ENCODE measurements around the gene BABAM2.
"Not testable (repeated sequence)": the region's sequence is repeated elsewhere in the genome, so short reads cannot be mapped to it uniquely, and the experiment has no call there.

Gene BABAM2

DNA sequence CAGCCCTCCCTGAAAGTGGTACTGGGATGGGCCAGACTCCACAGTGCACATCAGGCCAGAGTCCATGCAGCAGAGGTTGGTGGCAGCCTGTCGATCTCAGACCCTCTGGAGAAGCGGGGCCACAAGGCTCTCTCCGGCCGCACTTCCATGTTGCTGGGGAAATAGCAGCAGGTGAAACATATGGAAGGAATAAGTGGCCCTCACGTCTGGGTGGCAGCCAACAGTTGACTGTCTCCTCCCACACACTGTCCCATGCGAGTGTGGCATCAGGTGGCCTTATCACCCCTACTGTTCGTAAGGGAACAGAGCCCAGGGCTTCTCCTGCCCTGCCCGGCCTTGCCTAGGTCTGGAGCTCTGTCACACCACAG is 444.0 kb downstream of the BABAM2 start:
- no peak for DNase-seq (ENCODE audit: low read depth)

- DNase-seq (ENCODE audit: low read depth), result not testable (repeated sequence)
These were observed 444.7 kb downstream of the BABAM2 start for GRCh38 chr2:28335265-28335664.

- no peak for DNase-seq (ENCODE audit: low read depth)
These were observed 445.1 kb downstream of the BABAM2 start for GRCh38 chr2:28335666-28336065.

DNA sequence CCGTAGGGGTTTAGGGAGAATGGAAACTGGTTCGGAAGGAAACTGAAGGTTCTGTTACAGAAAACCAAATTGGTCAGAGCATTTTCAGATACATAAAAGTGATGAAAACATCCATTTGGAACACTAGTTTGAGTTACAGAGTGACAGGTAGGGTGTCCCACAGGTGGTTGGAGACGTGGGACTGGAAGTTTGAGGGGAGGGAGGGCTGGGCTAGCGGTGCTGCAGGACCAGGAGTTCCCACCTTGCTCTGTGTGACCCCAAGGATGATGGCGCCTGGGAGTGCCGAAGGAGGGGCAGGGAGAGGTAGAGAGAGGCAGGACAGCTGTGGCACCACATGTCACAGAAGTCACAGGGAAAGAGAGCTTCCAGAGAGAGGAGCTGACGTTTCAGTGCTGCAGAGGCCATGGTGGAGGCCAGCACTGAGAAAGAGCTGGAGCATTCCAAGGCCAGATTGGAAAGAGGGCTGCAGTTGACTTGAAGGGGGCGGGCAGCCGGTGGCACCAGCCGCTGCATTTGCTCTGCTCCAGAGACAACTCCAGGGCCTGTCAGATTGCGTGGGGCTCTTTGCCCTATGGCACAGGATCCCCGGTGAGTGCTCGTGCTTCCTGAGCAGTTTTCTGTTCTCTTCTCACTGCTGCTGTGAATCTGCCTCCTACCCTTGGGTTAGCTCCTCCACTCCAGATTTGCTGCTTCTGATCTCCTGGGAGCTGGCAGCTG is 445.9 kb downstream of the BABAM2 start:
- no peak for DNase-seq (ENCODE audit: low read depth)

DNA sequence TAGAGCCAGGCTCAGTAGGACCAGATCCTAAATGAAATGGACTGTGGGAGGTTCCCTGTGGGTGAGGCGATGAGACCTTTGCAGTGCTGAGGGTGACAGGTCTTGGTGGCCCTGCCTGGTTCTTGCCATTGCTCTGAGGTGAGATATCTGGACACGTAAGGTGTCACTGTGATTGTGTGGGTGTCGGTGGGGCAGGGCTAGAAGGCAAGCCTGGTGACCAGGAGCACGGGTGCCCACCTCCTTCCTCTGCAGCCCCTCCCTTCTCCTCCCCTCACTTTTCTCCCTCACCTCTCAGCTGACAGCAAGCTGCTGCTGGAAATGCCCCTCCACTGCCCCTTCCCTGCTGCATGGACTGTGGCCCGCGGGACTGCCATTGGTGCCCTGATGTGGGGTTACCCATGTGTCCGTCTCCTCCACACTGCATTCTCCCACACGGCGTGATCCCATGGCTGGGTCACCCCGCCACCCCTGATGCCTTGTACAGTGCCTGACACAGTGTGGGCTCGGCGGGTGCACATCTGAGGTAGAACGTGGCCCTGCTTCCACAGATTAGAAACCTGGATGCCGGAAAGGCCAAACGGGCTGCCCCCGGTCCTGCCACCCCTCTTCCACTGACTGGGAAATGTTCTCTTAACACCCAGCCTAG is 446.6 kb downstream of the BABAM2 start:
- no peak for DNase-seq (ENCODE audit: low read depth)

DNA sequence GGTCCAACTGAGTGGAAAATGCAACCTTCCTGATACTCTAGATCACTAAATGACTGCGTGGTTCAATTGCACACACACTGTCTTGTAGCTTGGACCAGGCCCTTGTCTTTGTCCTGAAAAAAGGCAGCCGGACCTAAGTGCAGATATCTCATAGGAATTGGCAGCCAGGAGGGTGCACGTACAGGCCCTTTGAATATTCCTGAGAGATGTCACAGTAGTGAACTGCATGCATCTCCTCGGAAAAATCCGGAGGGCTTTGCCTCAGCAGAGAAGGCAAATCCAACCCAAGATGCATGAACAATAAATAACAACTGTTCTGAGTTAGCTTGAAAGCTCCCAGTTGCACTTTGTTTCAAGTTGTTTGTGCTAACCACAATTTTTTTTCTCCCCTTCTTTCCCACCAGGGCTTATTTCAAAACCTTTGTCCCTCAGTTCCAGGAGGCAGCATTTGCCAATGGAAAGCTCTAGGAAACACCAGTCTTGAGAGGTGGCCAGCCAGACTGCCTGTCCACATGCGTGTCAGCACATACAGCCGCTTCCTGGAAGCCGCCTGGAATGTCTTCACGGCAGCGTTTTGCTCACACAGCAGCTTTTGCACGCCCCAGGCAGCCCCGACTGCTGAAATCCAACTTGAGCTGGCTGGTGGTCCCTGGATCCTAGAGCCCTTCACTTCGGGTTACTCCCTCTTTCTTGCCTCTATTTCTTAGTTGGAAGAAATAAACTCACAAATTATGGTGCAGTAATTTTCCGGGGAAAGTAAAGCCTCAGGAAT is 447.7 kb downstream of the BABAM2 start:
- DNase-seq (ENCODE audit: low read depth), result no peak

GRCh38 chr2:28338831-28339321 is 448.3 kb downstream of the BABAM2 start:
- no peak for DNase-seq (ENCODE audit: low read depth)

DNA sequence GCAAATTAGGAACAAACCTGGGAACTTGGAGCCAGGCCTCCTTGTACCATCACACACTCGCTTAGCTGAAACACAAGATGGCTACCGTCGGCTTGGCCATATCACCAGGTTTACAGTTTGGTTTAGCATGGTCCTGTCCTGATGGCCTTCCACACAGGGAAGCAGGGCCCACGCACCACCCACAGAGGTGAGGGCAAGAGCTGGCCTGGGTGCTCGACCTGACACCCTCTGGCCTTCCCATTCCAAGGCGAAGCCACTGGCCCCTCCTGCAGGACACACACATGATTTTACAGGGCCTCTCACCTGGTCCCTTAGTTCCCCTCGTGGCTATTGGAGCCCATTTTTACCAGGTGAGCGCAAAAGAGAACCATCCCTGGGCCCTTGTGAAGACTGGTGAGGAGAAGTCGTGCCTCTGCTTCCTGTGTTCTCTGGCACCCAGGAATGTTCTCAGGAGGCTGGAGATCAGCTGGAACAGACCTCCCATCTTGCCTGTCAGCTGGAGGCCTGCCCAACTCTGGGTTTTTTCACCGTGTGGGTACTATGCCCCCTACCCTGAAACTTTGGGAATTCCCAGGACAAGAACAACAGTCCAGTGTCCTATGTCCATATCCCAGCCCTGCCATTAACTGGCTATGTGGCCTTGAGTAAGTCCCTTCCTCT is 449.1 kb downstream of the BABAM2 start:
- DNase-seq (ENCODE audit: low read depth), result no peak

GRCh38 chr2:28340312-28341202 is 450.0 kb downstream of the BABAM2 start:
- no peak for DNase-seq (ENCODE audit: low read depth)

- no peak for DNase-seq (ENCODE audit: low read depth)
These were observed 450.8 kb downstream of the BABAM2 start for GRCh38 chr2:28341208-28341891.

DNA sequence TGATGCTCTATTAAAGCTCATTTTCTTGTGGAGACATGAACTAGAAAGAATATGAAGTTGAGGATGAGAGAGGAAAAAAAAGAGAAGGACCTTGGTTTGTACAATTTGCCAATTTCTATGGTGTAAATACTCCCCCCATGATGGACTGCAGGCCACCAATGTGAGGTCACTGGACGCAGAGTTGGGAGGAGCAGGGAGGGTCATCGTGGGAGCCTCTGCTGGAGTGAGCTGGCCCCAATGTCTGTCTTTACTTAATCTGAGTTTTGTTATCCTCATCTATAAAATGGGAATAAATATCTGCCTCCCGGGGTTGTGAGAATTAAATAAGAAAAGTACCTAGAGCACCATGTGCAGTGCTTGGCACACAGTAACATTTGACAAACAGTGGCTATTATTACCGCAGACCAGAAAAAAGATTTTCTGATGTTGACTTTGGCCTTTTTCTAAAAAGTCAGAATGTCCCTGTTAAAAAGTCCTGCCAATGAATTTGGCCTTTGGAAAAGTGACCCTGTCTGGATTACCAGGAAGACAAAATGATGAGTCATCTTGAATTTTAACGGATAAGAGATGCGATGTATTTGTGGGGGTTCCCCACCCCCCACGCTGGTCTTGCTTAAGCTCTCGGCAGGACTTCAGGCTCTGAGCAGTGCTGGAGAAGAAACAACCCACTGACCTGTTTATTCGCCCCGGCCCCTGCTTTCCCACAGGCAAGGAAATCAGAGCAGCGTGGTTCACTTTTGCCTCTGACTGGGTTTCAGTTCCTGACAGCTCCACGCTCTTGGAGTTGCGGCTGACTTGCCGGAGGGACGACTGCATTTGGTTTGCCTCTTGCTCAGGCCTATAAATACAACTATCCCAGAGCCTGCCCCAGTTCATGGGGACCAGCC is 451.8 kb downstream of the BABAM2 start:
- DNase-seq (ENCODE audit: low read depth), result no peak

DNA sequence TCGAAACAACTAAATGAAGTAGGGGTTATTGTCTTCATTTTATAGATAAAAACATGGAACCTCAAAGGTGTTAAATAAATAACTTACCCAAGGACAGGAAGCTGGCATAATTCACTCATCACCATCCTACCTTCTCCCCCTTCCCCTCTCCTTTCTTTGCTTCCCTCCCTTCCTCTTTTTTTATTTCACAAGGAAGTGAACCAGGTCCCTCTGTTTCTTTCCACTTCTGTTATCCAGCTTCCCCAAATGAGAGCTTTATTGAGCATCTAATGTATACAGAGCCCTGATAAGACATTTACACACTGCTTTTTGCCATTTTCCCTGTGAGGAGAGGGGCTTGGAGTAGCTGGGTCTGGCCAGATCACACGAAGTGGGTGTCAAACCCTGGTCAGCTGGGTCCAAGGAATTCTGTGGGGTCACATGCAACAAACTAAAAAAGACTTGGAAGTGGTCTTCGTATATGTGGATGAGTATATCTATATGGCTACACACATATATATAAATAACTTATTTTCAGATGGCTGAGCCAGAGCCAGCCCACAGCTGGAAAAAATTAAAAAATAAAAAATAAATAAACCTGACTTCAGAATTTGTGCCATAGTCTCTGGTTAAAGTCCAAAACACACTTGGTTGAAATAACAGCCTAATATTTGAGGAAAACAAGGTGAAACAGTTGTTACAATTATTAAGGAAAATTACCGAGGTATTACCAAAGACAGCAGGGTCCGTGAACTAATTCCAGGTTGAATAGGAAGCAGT is 452.8 kb downstream of the BABAM2 start:
- no peak for DNase-seq (ENCODE audit: low read depth)

GRCh38 chr2:28343971-28344715 is 453.6 kb downstream of the BABAM2 start:
- no peak for DNase-seq (ENCODE audit: low read depth)

- DNase-seq (ENCODE audit: low read depth), result no peak
These were observed 454.3 kb downstream of the BABAM2 start for GRCh38 chr2:28344756-28345373.

GRCh38 chr2:28345619-28346018 is 455.1 kb downstream of the BABAM2 start:
- no peak for DNase-seq (ENCODE audit: low read depth)

- DNase-seq (ENCODE audit: low read depth), result no peak
These were observed 456.1 kb downstream of the BABAM2 start for GRCh38 chr2:28346587-28346986.

GRCh38 chr2:28347193-28347592 is 456.7 kb downstream of the BABAM2 start:
- no peak for DNase-seq (ENCODE audit: low read depth)

DNA sequence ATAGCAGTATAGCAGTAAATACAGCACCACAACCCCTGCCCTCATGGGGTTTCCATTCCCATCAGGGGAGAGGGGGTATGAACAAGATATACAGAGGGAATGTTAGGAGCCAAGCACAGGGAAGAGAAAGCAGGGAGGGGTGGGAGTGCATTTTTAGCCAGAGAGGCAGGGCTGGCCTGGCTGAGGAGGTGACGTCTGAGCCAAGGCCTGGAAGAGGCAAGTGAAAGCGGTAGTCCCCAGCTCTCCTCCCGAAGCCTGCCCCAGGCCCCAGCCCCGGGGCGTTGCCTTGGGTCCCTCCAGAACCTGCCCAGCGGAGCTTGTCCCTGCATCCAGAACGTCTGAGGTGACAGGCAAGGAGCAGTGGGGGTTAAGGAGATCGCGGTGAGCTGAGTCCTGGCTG is 457.1 kb downstream of the BABAM2 start:
- DNase-seq (ENCODE audit: low read depth), result no peak

Data from CMK (cell line).